Measurements from ENCODE around the gene MBP. TPM values are rescaled to one million over a fixed set of nuclear protein-coding genes. Genes with fewer than 3 reads are reported as not detected.

Gene MBP
- total and polyA plus RNA-seq, 2 of the 13 experiments (the other 11 are each of a cell fraction or from before 2014, with no cell fraction given): 5.0 to 8.5 TPM

GRCh38 chr18:77133835-77134496, 1.4 kb upstream of the MBP start (continued):
- TF ChIP-seq MLXIP (CRISPR knock-in tag; IDR thresholded peaks at IDR 0.05; ENCODE audit: borderline replicate concordance): no peak
- no peak for TF ChIP-seq ZNF530 (CRISPR knock-in tag; IDR thresholded peaks at IDR 0.05; ENCODE audit: low read depth)
- TF ChIP-seq NFKB2 (CRISPR knock-in tag; IDR thresholded peaks at IDR 0.05; ENCODE audit: borderline replicate concordance): peak; percentile 33; the same call in 1 of the 2 replicates
- TF ChIP-seq ZNF576 (CRISPR knock-in tag; IDR thresholded peaks at IDR 0.05): no peak
- peak; percentile 50; the same call in 1 of the 2 replicates for TF ChIP-seq CTCF (CRISPR knock-in tag; IDR thresholded peaks at IDR 0.05)
- no peak for TF ChIP-seq FOXP4 (CRISPR knock-in tag; IDR thresholded peaks at IDR 0.05)
- TF ChIP-seq GZF1 (CRISPR knock-in tag; IDR thresholded peaks at IDR 0.05): no peak
- TF ChIP-seq KAT8 (CRISPR knock-in tag; IDR thresholded peaks at IDR 0.05): no peak
- no peak for TF ChIP-seq LRRFIP1 (CRISPR knock-in tag; conservative IDR thresholded peaks at IDR 0.05)
- TF ChIP-seq GMEB2 (CRISPR knock-in tag; IDR thresholded peaks at IDR 0.05; ENCODE audit: low read depth): no peak
- TF ChIP-seq BRCA1 (CRISPR knock-in tag; IDR thresholded peaks at IDR 0.05): no peak
- no peak for TF ChIP-seq ZBTB1 (CRISPR knock-in tag; IDR thresholded peaks at IDR 0.05; ENCODE audit: borderline replicate concordance)
- TF ChIP-seq KLF12 (CRISPR knock-in tag; IDR thresholded peaks at IDR 0.05; ENCODE audit: borderline replicate concordance): no peak

Data from HepG2 (cell line).